Measurements from ENCODE around the gene SFRP4.
"Not testable (repeated sequence)": the region's sequence is repeated elsewhere in the genome, so short reads cannot be mapped to it uniquely, and the experiment has no call there.

Gene SFRP4

GRCh38 chr7:37916673-37917660 is at the start of gene SFRP4:
Gene SFRP4 (minus strand): TSS chr7:37916817. CDS start chr7:37916537, 280 bp downstream.
- DNase-seq (ENCODE audit: low read depth in 2 of 3, low spot score in 1 of 3), result no peak

- DNase-seq (ENCODE audit: low read depth in 2 of 3, low spot score in 1 of 3), result no peak
Observed at GRCh38 chr7:37964196-37964595, 47.6 kb upstream of the SFRP4 start.

- DNase-seq (ENCODE audit: low read depth in 2 of 3, low spot score in 1 of 3), result no peak
Observed at GRCh38 chr7:37961251-37961650, 44.6 kb upstream of the SFRP4 start.

GRCh38 chr7:37960483-37960882 is 43.9 kb upstream of the SFRP4 start:
- no peak for DNase-seq (ENCODE audit: low read depth in 2 of 3, low spot score in 1 of 3)

- no peak for DNase-seq (ENCODE audit: low read depth in 2 of 3, low spot score in 1 of 3)
Observed at GRCh38 chr7:37957221-37957970, 40.8 kb upstream of the SFRP4 start.

- no peak for DNase-seq (ENCODE audit: low read depth in 2 of 3, low spot score in 1 of 3)
Observed at GRCh38 chr7:37956791-37957190, 40.2 kb upstream of the SFRP4 start.

- not testable (repeated sequence) for DNase-seq (ENCODE audit: low read depth in 2 of 3, low spot score in 1 of 3)
Observed at GRCh38 chr7:37954217-37954616, 37.6 kb upstream of the SFRP4 start.

GRCh38 chr7:37952240-37952639 is 35.6 kb upstream of the SFRP4 start:
- no peak for DNase-seq (ENCODE audit: low read depth in 2 of 3, low spot score in 1 of 3)

GRCh38 chr7:37947941-37948210 is 31.3 kb upstream of the SFRP4 start:
- no peak for DNase-seq (ENCODE audit: low read depth in 2 of 3, low spot score in 1 of 3)

GRCh38 chr7:37947138-37947940 is 30.7 kb upstream of the SFRP4 start:
- DNase-seq (ENCODE audit: low read depth in 2 of 3, low spot score in 1 of 3), result no peak

- no peak for DNase-seq (ENCODE audit: low read depth in 2 of 3, low spot score in 1 of 3)
Observed at GRCh38 chr7:37945336-37945735, 28.7 kb upstream of the SFRP4 start.

GRCh38 chr7:37944737-37945054 is 28.1 kb upstream of the SFRP4 start:
- DNase-seq (ENCODE audit: low read depth in 2 of 3, low spot score in 1 of 3), result no peak

GRCh38 chr7:37943905-37944736 is 27.5 kb upstream of the SFRP4 start:
- DNase-seq (ENCODE audit: low read depth in 2 of 3, low spot score in 1 of 3), result no peak

- DNase-seq (ENCODE audit: low read depth in 2 of 3, low spot score in 1 of 3), result no peak
Observed at GRCh38 chr7:37942934-37943610, 26.5 kb upstream of the SFRP4 start.

GRCh38 chr7:37933018-37933566 is 16.5 kb upstream of the SFRP4 start:
- DNase-seq (ENCODE audit: low read depth in 2 of 3, low spot score in 1 of 3), result no peak

GRCh38 chr7:37932543-37932942 is 15.9 kb upstream of the SFRP4 start:
- DNase-seq (ENCODE audit: low read depth in 2 of 3, low spot score in 1 of 3), result no peak

- DNase-seq (ENCODE audit: low read depth in 2 of 3, low spot score in 1 of 3), result no peak
Observed at GRCh38 chr7:37930226-37930948, 13.8 kb upstream of the SFRP4 start.

- no peak for DNase-seq (ENCODE audit: low read depth in 2 of 3, low spot score in 1 of 3)
Observed at GRCh38 chr7:37928878-37929277, 12.3 kb upstream of the SFRP4 start.

- DNase-seq (ENCODE audit: low read depth in 2 of 3, low spot score in 1 of 3), result no peak
Observed at GRCh38 chr7:37927773-37928444, 11.3 kb upstream of the SFRP4 start.
